ENCODE measurements around the gene LETMD1. TPM values are rescaled to one million over a fixed set of nuclear protein-coding genes. Genes with fewer than 3 reads are reported as not detected.

The LETMD1 gene
- total and polyA plus RNA-seq, 2 of the 13 experiments (the other 11 are each of a cell fraction or from before 2014, with no cell fraction given), result 43.3 to 87.7 TPM

- TF ChIP-seq ZNF318 (CRISPR knock-in tag; IDR thresholded peaks at IDR 0.05) (no peak), ZNF18 (CRISPR knock-in tag; IDR thresholded peaks at IDR 0.05; ENCODE audit: insufficient replicate concordance) (no peak), HOMEZ (CRISPR knock-in tag; IDR thresholded peaks at IDR 0.05; ENCODE audit: low read depth) (peak; percentile 76), MLXIP (CRISPR knock-in tag; IDR thresholded peaks at IDR 0.05; ENCODE audit: borderline replicate concordance) (no peak), REL (CRISPR knock-in tag; conservative IDR thresholded peaks at IDR 0.05) (peak; percentile 38; the same call in 1 of the 2 replicates), DNMT3B (CRISPR knock-in tag; conservative IDR thresholded peaks at IDR 0.05) (peak; percentile 24; the same call in 1 of the 2 replicates), ZNF878 (CRISPR knock-in tag; IDR thresholded peaks at IDR 0.05) (no peak), SETDB1 (CRISPR knock-in tag; IDR thresholded peaks at IDR 0.05; ENCODE audit: borderline replicate concordance) (no peak), ZGPAT (CRISPR knock-in tag; IDR thresholded peaks at IDR 0.05) (peak; percentile 94), HCFC1 (IDR thresholded peaks at IDR 0.05; ENCODE audit: low read depth, low read length) (no peak), ERF (CRISPR knock-in tag; IDR thresholded peaks at IDR 0.05) (peak; percentile 65)
Measured at GRCh38 chr12:51047655-51048540, at the start of gene LETMD1 (continued).
